OCI-LY7 (cell line): ENCODE results near the gene GMEB1. TPM values are rescaled to one million over a fixed set of nuclear protein-coding genes. Genes with fewer than 3 reads are reported as not detected.
A peak's percentile ranks its signal among the peaks of the same experiment; 100 is the strongest.
"Not testable (repeated sequence)": the region's sequence is repeated elsewhere in the genome, so short reads cannot be mapped to it uniquely, and the experiment has no call there.

Experiments
- BruUV-seq: library from RNA; stranded (reverse); fragments of 400-500 nt; replicated peaks from 2 replicates; lab custom pipeline; 2021; lab: Mats Ljungman, UMichigan
- CTCF ChIA-PET: fragments of 300-600 bp; sonication (Branson Sonifier 250); formaldehyde crosslinking; loops from one replicate; lab custom pipeline; 2022; ENCODE audit warnings: antibody characterized with exemption; ENCODE audit not compliant: unreplicated experiment; lab: Charles Lee
- POLR2A ChIA-PET: fragments of 300-600 bp; sonication (Branson Sonifier 250); formaldehyde crosslinking; loops from one replicate; lab custom pipeline; 2022; ENCODE audit warnings: antibody characterized with exemption; lab: Charles Lee
- DNase-seq: peaks from one replicate; pipeline ENCODE4 v3.0.0-alpha.2; 2015; ENCODE audit warnings: low spot score
- H2AFZ ChIP-seq: fragments of 200-600 bp; sonication (generic), shearing (Covaris generic); 2 replicates; pipeline ENCODE4 v1.6.1; 2014; ENCODE audit warnings: mild to moderate bottlenecking, antibody characterized with exemption, low read length, moderate library complexity
- H3K27ac ChIP-seq: fragments of 200-600 bp; sonication (generic); 2 replicates; pipeline ENCODE4 v1.5.1; 2014; ENCODE audit warnings: mixed run types, low read depth, mild to moderate bottlenecking, moderate library complexity, low read length, inconsistent platforms; ENCODE audit not compliant: poor library complexity, severe bottlenecking
- H3K36me3 ChIP-seq: fragments of 200-600 bp; sonication (generic); 2 replicates; pipeline ENCODE4 v1.6.1; 2014; ENCODE audit warnings: mild to moderate bottlenecking, antibody characterized with exemption, low read length, moderate library complexity, mixed read lengths; ENCODE audit not compliant: insufficient read depth
- H3K4me1 ChIP-seq: fragments of 200-600 bp; sonication (generic); 2 replicates; pipeline ENCODE4 v1.5.1; 2014; ENCODE audit warnings: mild to moderate bottlenecking, low read length; ENCODE audit not compliant: insufficient read depth, poor library complexity, severe bottlenecking
- H3K4me2 ChIP-seq: fragments of 200-600 bp; sonication (generic); 2 replicates; pipeline ENCODE4 v1.6.1; 2014; ENCODE audit warnings: mild to moderate bottlenecking, low read length
- H3K4me3 ChIP-seq: fragments of 200-600 bp; sonication (generic); 2 replicates; pipeline ENCODE4 v1.5.1; 2014; ENCODE audit warnings: mild to moderate bottlenecking, low read depth, low read length; ENCODE audit not compliant: poor library complexity, severe bottlenecking
- H3K79me2 ChIP-seq: fragments of 200-600 bp; sonication (generic); 2 replicates; pipeline ENCODE4 v1.6.1; 2016; ENCODE audit warnings: low read depth, mild to moderate bottlenecking, low read length, moderate library complexity, mixed read lengths; ENCODE audit not compliant: insufficient read depth
- H3K9me2 ChIP-seq: fragments of 200-600 bp; sonication (generic); 2 replicates; pipeline ENCODE4 v1.6.1; 2016; ENCODE audit warnings: mild to moderate bottlenecking, low read length, mixed read lengths; ENCODE audit not compliant: insufficient read depth
- H3K9me3 ChIP-seq: fragments of 200-600 bp; sonication (generic); 2 replicates; pipeline ENCODE4 v1.6.1; 2014; ENCODE audit warnings: mild to moderate bottlenecking, mixed run types, low read length, mixed read lengths
- H4K20me1 ChIP-seq: fragments of 200-600 bp; sonication (generic); 2 replicates; pipeline ENCODE4 v1.6.1; 2014; ENCODE audit warnings: mild to moderate bottlenecking, antibody characterized with exemption, low read length, moderate library complexity, mixed read lengths; ENCODE audit not compliant: insufficient read depth
- CTCF ChIP-seq: fragments of 200-600 bp; sonication (generic); conservative IDR thresholded peaks from 2 replicates; pipeline ENCODE4 v1.5.1; 2014; ENCODE audit warnings: mild to moderate bottlenecking, antibody characterized with exemption, low read length, moderate library complexity, mixed read lengths
- EZH2phosphoT487 ChIP-seq: fragments of 200-600 bp; sonication (generic); IDR thresholded peaks from 2 replicates; pipeline ENCODE4 v1.6.1; 2018; ENCODE audit warnings: low read depth, borderline replicate concordance, mild to moderate bottlenecking, mixed run types, antibody characterized with exemption, low read length, moderate library complexity, mixed read lengths
- intact Hi-C: fragments of 100-400 bp; cut with micrococcal nuclease; formaldehyde crosslinking; loops from one replicate; pipeline ENCODE4 v1.10.0; 2022; ENCODE audit not compliant: unreplicated experiment
- total RNA-seq, 2 experiments: library from RNA; depleted of rRNA in 1 of 2; stranded (reverse); fragments of >200 nt in 1 of 2; shearing (Covaris generic) in 1 of 2; gene quantifications; 2 replicates each; pipeline ENCODE4 v1.2.3, GENCODE V29; 2014 to 2022

GMEB1 gene
- total RNA-seq, 2 experiments from 2014 or later = 13.0 to 22.5 TPM

- BruUV-seq = no TSS peak
- DNase-seq = peak; percentile 11
- no peak for TF ChIP-seq CTCF
- no peaks in the 10 kb centered on the region for H3K9me3 ChIP-seq
- peak overlapping the region; percentile 86 for H3K4me3 ChIP-seq
- no peaks in the 10 kb centered on the region; the same call in 1 of the 2 replicates for H4K20me1 ChIP-seq
- H3K79me2 ChIP-seq = peaks cover 24% of the 10 kb centered on the region; the same call in 1 of the 2 replicates
- CTCF ChIA-PET = interaction anchor here (2.5 kb wide), 1 partner anchor 92 kb away, joined by 10 read pairs; the partner anchor contains the start of gene YTHDF2
- no peaks in the 10 kb centered on the region for H3K9me2 ChIP-seq
- H3K4me2 ChIP-seq = peak overlapping the region; percentile 96
- POLR2A ChIA-PET = interaction anchor here (0.7 to 4.1 kb wide), 7 partner anchors 24 to 408 kb away, joined by 3 to 30 read pairs (median 4); partner anchors contain the start of gene GMEB1
- peak overlapping the region; percentile 95 for H3K27ac ChIP-seq
- intact Hi-C loops = loop anchor here (5.0 to 10.0 kb wide), 2 partner anchors 397 to 570 kb away; no protein-coding TSS in a partner anchor
- H3K4me1 ChIP-seq = peaks cover 48% of the 10 kb centered on the region
- no peaks in the 10 kb centered on the region; the same call in 1 of the 2 replicates for H3K36me3 ChIP-seq
- H2AFZ ChIP-seq = peak overlapping the region; percentile 44; the same call in 1 of the 2 replicates
Measured at GRCh38 chr1:28644494-28644893, 24.1 kb upstream of the GMEB1 start.

DNA sequence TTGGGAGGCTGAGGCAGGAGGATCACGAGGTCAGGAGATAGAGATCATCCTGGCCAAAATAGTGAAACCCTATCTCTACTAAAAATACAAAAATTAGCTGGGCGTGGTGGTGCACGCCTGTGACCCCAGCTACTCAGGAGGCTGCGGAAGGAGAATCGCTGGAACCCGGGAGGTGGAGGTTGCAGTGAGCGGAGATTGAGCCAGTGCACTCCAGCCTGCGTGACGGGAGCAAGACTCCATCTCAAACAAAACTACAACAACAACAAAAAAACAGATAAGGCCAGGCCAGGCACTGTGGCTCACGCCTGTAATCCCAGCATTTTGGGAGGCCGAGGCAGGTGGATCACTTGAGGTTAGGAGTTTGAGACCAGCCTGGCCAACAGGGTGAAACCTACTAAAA is 23.2 kb upstream of the GMEB1 start:
- H2AFZ ChIP-seq, CTCF ChIA-PET, DNase-seq, BruUV-seq, H4K20me1 ChIP-seq, H3K27ac ChIP-seq, H3K4me3 ChIP-seq, H3K4me2 ChIP-seq, H3K9me2 ChIP-seq, H3K9me3 ChIP-seq, H3K36me3 ChIP-seq: not testable (repeated sequence)
- Histone ChIP-seq H3K4me1 (peaks cover 51% of the 10 kb centered on the region), H3K79me2 (peaks cover 24% of the 10 kb centered on the region; the same call in 1 of the 2 replicates)
- intact Hi-C loops = loop anchor here (10.0 kb wide), 1 partner anchor 571 kb away; no protein-coding TSS in a partner anchor
- POLR2A ChIA-PET = interaction anchor here (0.7 to 4.1 kb wide), 4 partner anchors 23 to 318 kb away, joined by 4 to 30 read pairs (median 6); partner anchors contain the start of genes GMEB1 and YTHDF2

DNA sequence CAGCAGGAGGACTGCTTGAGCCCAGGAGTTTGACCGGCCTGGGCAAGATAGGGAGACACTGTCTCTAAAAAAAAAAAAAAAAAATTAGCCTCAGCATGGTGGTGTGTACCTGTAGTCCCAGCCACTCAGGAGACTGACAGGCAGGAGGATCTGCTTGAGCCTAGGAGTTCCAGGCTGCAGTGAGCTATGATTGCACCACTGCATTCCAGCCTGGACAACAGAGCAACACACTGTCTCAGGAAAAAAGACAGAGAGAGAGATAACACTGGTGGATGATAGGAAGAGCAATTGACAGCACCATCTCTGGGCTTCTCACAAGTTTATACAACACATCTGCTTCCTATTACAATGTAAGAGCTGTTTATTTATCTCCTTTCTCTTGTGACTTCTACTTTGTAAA is 22.5 kb upstream of the GMEB1 start:
- BruUV-seq = no TSS peak
- ChIA-PET POLR2A (interaction anchor here (0.7 to 4.1 kb wide), 4 partner anchors 23 to 598 kb away, joined by 3 to 30 read pairs (median 6); partner anchors contain the start of genes GMEB1 and YTHDF2), CTCF (no interaction called here)
- Histone ChIP-seq H3K9me3 (no peaks in the 10 kb centered on the region), H3K4me2 (no peak overlapping the region), H3K27ac (no peak overlapping the region), H3K79me2 (peaks cover 22% of the 10 kb centered on the region; the same call in 1 of the 2 replicates), H2AFZ (no peak overlapping the region), H3K36me3 (no peaks in the 10 kb centered on the region), H3K4me3 (no peak overlapping the region), H4K20me1 (no peaks in the 10 kb centered on the region), H3K9me2 (no peaks in the 10 kb centered on the region), H3K4me1 (peaks cover 44% of the 10 kb centered on the region)
- intact Hi-C loops = loop anchor here (10.0 kb wide), 1 partner anchor 571 kb away; no protein-coding TSS in a partner anchor
- TF ChIP-seq EZH2phosphoT487 (no peak), CTCF (no peak)
- DNase-seq = no peak
